ENCODE results near the gene IZUMO4.

- TF ChIP-seq POLR2A (IDR thresholded peaks at IDR 0.05) (no peak), CTCF (IDR thresholded peaks at IDR 0.05) (no peak)
Observed at GRCh38 chr19:2122982-2123381, 26.3 kb downstream of the IZUMO4 start.
